H9 (cell line): Measurements from ENCODE around the gene SLC48A1. TPM values are rescaled to one million over a fixed set of nuclear protein-coding genes. Genes with fewer than 3 reads are reported as not detected.
A peak's percentile ranks its signal among the peaks of the same experiment; 100 is the strongest.

Experiments used
- DNase-seq: peaks from one replicate; pipeline ENCODE4 v3.0.0-alpha.2; 2017
- H2AFZ ChIP-seq: one replicate; pipeline ENCODE4 v1.6.1; 2013; ENCODE audit warnings: mild to moderate bottlenecking, low read length, control low read depth, moderate library complexity
- H2AK5ac ChIP-seq: 2 replicates; pipeline ENCODE4 v1.6.1; 2013; ENCODE audit warnings: low read length, control low read depth, mixed read lengths; ENCODE audit not compliant: insufficient read length
- H2BK120ac ChIP-seq: one replicate; pipeline ENCODE4 v1.6.1; 2013; ENCODE audit warnings: low read depth, mild to moderate bottlenecking, low read length, control low read depth, inconsistent platforms; ENCODE audit not compliant: poor library complexity, severe bottlenecking
- H2BK12ac ChIP-seq: 2 replicates; pipeline ENCODE4 v1.6.1; 2013; ENCODE audit warnings: low read length, control low read depth, mixed read lengths, low read depth; ENCODE audit not compliant: insufficient read length
- H2BK15ac ChIP-seq: 2 replicates; pipeline ENCODE4 v1.6.1; 2013; ENCODE audit warnings: low read depth, low read length, control low read depth
- H2BK20ac ChIP-seq: one replicate; pipeline ENCODE4 v1.6.1; 2013; ENCODE audit warnings: low read depth, mild to moderate bottlenecking, low read length, control low read depth, inconsistent platforms; ENCODE audit not compliant: poor library complexity, severe bottlenecking
- H2BK5ac ChIP-seq: 2 replicates; pipeline ENCODE4 v1.6.1; 2013; ENCODE audit warnings: low read length, control low read depth, mixed read lengths; ENCODE audit not compliant: insufficient read length
- H3K14ac ChIP-seq: 2 replicates; pipeline ENCODE4 v1.6.1; 2013; ENCODE audit warnings: low read length, control low read depth; ENCODE audit not compliant: insufficient read depth
- H3K18ac ChIP-seq: 2 replicates; pipeline ENCODE4 v1.6.1; 2013; ENCODE audit warnings: low read depth, mild to moderate bottlenecking, mixed read lengths, low read length, control low read depth; ENCODE audit not compliant: insufficient read length
- H3K23ac ChIP-seq: 2 replicates; pipeline ENCODE4 v1.6.1; 2013; ENCODE audit warnings: low read length, control low read depth, mixed read lengths, low read depth; ENCODE audit not compliant: insufficient read length
- H3K23me2 ChIP-seq: 2 replicates; pipeline ENCODE4 v1.6.1; 2013; ENCODE audit warnings: low read depth, mild to moderate bottlenecking, mixed read lengths, low read length, control low read depth; ENCODE audit not compliant: insufficient read length, poor library complexity, severe bottlenecking
- H3K27ac ChIP-seq: 2 replicates; pipeline ENCODE4 v1.5.1; 2013; ENCODE audit warnings: low read length, control low read depth, mixed read lengths, low read depth; ENCODE audit not compliant: insufficient read length
- H3K27me3 ChIP-seq: 2 replicates; pipeline ENCODE4 v1.6.1; 2013; ENCODE audit warnings: low read length, control low read depth, inconsistent platforms; ENCODE audit not compliant: insufficient read depth
- H3K4ac ChIP-seq: 2 replicates; pipeline ENCODE4 v1.6.1; 2013; ENCODE audit warnings: low read depth, mild to moderate bottlenecking, control low read depth, inconsistent platforms, low read length, moderate library complexity
- H3K4me1 ChIP-seq: 2 replicates; pipeline ENCODE4 v1.6.1; 2013; ENCODE audit warnings: low read length, control low read depth, inconsistent platforms; ENCODE audit not compliant: insufficient read depth
- H3K4me2 ChIP-seq: 2 replicates; pipeline ENCODE4 v1.6.1; 2013; ENCODE audit warnings: low read length, control low read depth, mixed read lengths; ENCODE audit not compliant: insufficient read length, insufficient read depth
- H3K56ac ChIP-seq: 2 replicates; pipeline ENCODE4 v1.6.1; 2013; ENCODE audit warnings: low read depth, mild to moderate bottlenecking, mixed read lengths, low read length, control low read depth; ENCODE audit not compliant: insufficient read length
- H3K79me1 ChIP-seq: 2 replicates; pipeline ENCODE4 v1.6.1; 2013; ENCODE audit warnings: low read depth, mild to moderate bottlenecking, moderate library complexity, low read length, control low read depth, inconsistent platforms; ENCODE audit not compliant: insufficient read depth, poor library complexity, severe bottlenecking
- H3K79me2 ChIP-seq: 2 replicates; pipeline ENCODE4 v1.6.1; 2013; ENCODE audit warnings: low read length, control low read depth, inconsistent platforms; ENCODE audit not compliant: insufficient read depth
- H3K9ac ChIP-seq: 2 replicates; pipeline ENCODE4 v1.6.1; 2013; ENCODE audit warnings: low read length, control low read depth, mixed read lengths; ENCODE audit not compliant: insufficient read length; ENCODE audit errors: extremely low read depth
- H3K9me3 ChIP-seq: one replicate; pipeline ENCODE4 v1.6.1; 2013; ENCODE audit warnings: low read depth, low read length, inconsistent platforms; ENCODE audit not compliant: control insufficient read depth
- H3T11ph ChIP-seq: one replicate; pipeline ENCODE4 v1.6.1; 2013; ENCODE audit warnings: mild to moderate bottlenecking, low read length, control low read depth, inconsistent platforms
- H4K20me1 ChIP-seq: one replicate; pipeline ENCODE4 v1.6.1; 2013; ENCODE audit not compliant: control insufficient read depth, insufficient read length, insufficient read depth
- H4K5ac ChIP-seq: 2 replicates; pipeline ENCODE4 v1.6.1; 2013; ENCODE audit warnings: low read depth, mild to moderate bottlenecking, mixed read lengths, low read length, control low read depth; ENCODE audit not compliant: insufficient read length
- H4K8ac ChIP-seq: replicated peaks from 2 replicates; pipeline ENCODE4 v1.6.1; 2013; ENCODE audit warnings: low read length, control low read depth, mixed read lengths, low read depth; ENCODE audit not compliant: insufficient read length
- H4K91ac ChIP-seq: 2 replicates; pipeline ENCODE4 v1.6.1; 2013; ENCODE audit warnings: low read depth, mild to moderate bottlenecking, moderate library complexity, mixed read lengths, low read length, control low read depth; ENCODE audit not compliant: insufficient read length
- H3K27ac Mint-ChIP-seq, 3 experiments: 2 replicates in 2 of 3; 3 replicates in 1 of 3; pipeline ENCODE4 v1.8.0; 2020 to 2021; ENCODE audit warnings: mixed read lengths in 3 of 3, mild to moderate bottlenecking in 1 of 3, moderate library complexity in 1 of 3
- H3K27me3 Mint-ChIP-seq: 2 replicates; pipeline ENCODE4 v1.8.0; 2021; ENCODE audit warnings: low read depth, mild to moderate bottlenecking, moderate library complexity, mixed read lengths
- H3K36me3 Mint-ChIP-seq, 3 experiments: 2 replicates in 2 of 3; 3 replicates in 1 of 3; pipeline ENCODE4 v1.8.0; 2020 to 2021; ENCODE audit warnings: low read depth in 3 of 3, mixed read lengths in 3 of 3; ENCODE audit not compliant: insufficient read depth in 1 of 3
- H3K4me1 Mint-ChIP-seq, 2 experiments: 2 replicates each; pipeline ENCODE4 v1.8.0; 2020; ENCODE audit warnings: mixed read lengths in 2 of 2
- H3K4me3 Mint-ChIP-seq, 2 experiments: 2 replicates in 1 of 2; 3 replicates in 1 of 2; pipeline ENCODE4 v1.8.0; 2020 to 2021; ENCODE audit warnings: mild to moderate bottlenecking in 2 of 2, mixed read lengths in 2 of 2, moderate library complexity in 1 of 2
- H3K9me3 Mint-ChIP-seq, 2 experiments: 2 replicates in 1 of 2; 3 replicates in 1 of 2; pipeline ENCODE4 v1.8.0; 2020; ENCODE audit warnings: mild to moderate bottlenecking in 2 of 2, mixed read lengths in 2 of 2, moderate library complexity in 1 of 2
- WGBS: extraction: QIAGEN DNeasy Blood & Tissue Kit; methylation state at CpG from one replicate; pipeline ENCODE4 v1.1.7; 2013; ENCODE audit warnings: missing lambda C conversion rate, low lambda C conversion rate, mixed read lengths; ENCODE audit not compliant: insufficient read length; ENCODE audit errors: extremely low coverage; 5-methylcytosine and 5-hydroxymethylcytosine counted together
- total RNA-seq: library from RNA; stranded (reverse); gene quantifications from 2 replicates; pipeline ENCODE4 v1.2.1, GENCODE V29; 2021
- TF ChIP-seq, protein P1 (sequence below): fragments of 200-600 bp; sonication (generic); conservative IDR thresholded peaks from 3 replicates; pipeline ENCODE4 v1.8.0; 2021; ENCODE audit warnings: antibody characterized with exemption, mild to moderate bottlenecking

Gene SLC48A1
- total RNA-seq, 1 experiment from 2014 or later = 10.6 TPM

- no peaks in the 10 kb centered on the region for H3K9me3 Mint-ChIP-seq
- Histone ChIP-seq H2BK120ac (no peak overlapping the region), H2BK20ac (no peak overlapping the region), H3K4me2 (no peak overlapping the region), H3K56ac (no peak overlapping the region), H3K18ac (no peak overlapping the region), H3K23ac (no peak overlapping the region), H2AK5ac (no peak overlapping the region), H3K79me2 (no peaks in the 10 kb centered on the region), H3K4me1 (peaks cover under 1% of the 10 kb centered on the region; the same call in 1 of the 2 replicates), H3K14ac (no peak overlapping the region), H2AFZ (no peak overlapping the region), H3T11ph (no peak overlapping the region), H3K27me3 (no peaks in the 10 kb centered on the region), H3K9ac (no peak overlapping the region), H2BK12ac (no peak overlapping the region), H3K79me1 (no peaks in the 10 kb centered on the region), H2BK15ac (no peak overlapping the region), H4K20me1 (no peaks in the 10 kb centered on the region), H3K27ac (no peak overlapping the region), H3K23me2 (no peaks in the 10 kb centered on the region), H3K4ac (no peak overlapping the region), H3K9me3 (no peaks in the 10 kb centered on the region), H4K91ac (no peak overlapping the region), H4K5ac (no peak overlapping the region), H4K8ac (no peak overlapping the region), H2BK5ac (no peak overlapping the region)
- no peak for DNase-seq
- no peaks in the 10 kb centered on the region; a peak in 1 of 7 replicates for H3K36me3 Mint-ChIP-seq
- H3K4me1 Mint-ChIP-seq = peaks cover 26 to 43% of the 10 kb centered on the region in 2 experiments
- TF ChIP-seq, protein P1, sequence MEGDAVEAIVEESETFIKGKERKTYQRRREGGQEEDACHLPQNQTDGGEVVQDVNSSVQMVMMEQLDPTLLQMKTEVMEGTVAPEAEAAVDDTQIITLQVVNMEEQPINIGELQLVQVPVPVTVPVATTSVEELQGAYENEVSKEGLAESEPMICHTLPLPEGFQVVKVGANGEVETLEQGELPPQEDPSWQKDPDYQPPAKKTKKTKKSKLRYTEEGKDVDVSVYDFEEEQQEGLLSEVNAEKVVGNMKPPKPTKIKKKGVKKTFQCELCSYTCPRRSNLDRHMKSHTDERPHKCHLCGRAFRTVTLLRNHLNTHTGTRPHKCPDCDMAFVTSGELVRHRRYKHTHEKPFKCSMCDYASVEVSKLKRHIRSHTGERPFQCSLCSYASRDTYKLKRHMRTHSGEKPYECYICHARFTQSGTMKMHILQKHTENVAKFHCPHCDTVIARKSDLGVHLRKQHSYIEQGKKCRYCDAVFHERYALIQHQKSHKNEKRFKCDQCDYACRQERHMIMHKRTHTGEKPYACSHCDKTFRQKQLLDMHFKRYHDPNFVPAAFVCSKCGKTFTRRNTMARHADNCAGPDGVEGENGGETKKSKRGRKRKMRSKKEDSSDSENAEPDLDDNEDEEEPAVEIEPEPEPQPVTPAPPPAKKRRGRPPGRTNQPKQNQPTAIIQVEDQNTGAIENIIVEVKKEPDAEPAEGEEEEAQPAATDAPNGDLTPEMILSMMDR = no peak
- peaks cover 8% of the 10 kb centered on the region for H3K27me3 Mint-ChIP-seq
- no CpG with 5 or more reads among the region's 12 CpGs for WGBS
- peak overlapping the region in 1 of 3 experiments; percentile 44; a peak in 1 of 7 replicates for H3K27ac Mint-ChIP-seq
- no peak overlapping the region for H3K4me3 Mint-ChIP-seq
These were observed 33.1 kb upstream of the SLC48A1 start for GRCh38 chr12:47739979-47740378.
